ENCODE measurements around the gene TMEM255B. TPM values are rescaled to one million over a fixed set of nuclear protein-coding genes. Genes with fewer than 3 reads are reported as not detected.

Gene TMEM255B
- total RNA-seq, 4 donors from 2014 or later = 1.8 to 17.3 (median 3.5) TPM; not detected in 1

- no peak overlapping the region for H3K27ac ChIP-seq
- H3K27me3 ChIP-seq = no peaks in the 10 kb centered on the region
- H3K4me3 ChIP-seq = no peak overlapping the region
- H3K36me3 ChIP-seq = no peaks in the 10 kb centered on the region
- H3K4me1 ChIP-seq = no peaks in the 10 kb centered on the region
- DNase-seq = peak in 1 of 3 donors; percentile 34
- TF ChIP-seq POLR2A (IDR thresholded peaks at IDR 0.05) = no peak
- no peak for TF ChIP-seq CTCF (IDR thresholded peaks at IDR 0.05)
- H3K9me3 ChIP-seq = no peaks in the 10 kb centered on the region
Measured at GRCh38 chr13:113775451-113776145, 16.6 kb downstream of the TMEM255B start.

GRCh38 chr13:113776231-113777125 lies 17.5 kb downstream of the TMEM255B start:
- peak in 1 of 3 donors; percentile 37 for DNase-seq
- H3K36me3 ChIP-seq = no peaks in the 10 kb centered on the region
- no peak for TF ChIP-seq POLR2A (IDR thresholded peaks at IDR 0.05)
- TF ChIP-seq CTCF (IDR thresholded peaks at IDR 0.05) = no peak

GRCh38 chr13:113777311-113778260 lies 18.6 kb downstream of the TMEM255B start:
- Histone ChIP-seq H3K4me3 (no peak overlapping the region), H3K27ac (no peak overlapping the region), H3K36me3 (no peaks in the 10 kb centered on the region), H3K27me3 (no peaks in the 10 kb centered on the region), H3K9me3 (no peaks in the 10 kb centered on the region), H3K4me1 (no peaks in the 10 kb centered on the region)
- peak in 1 of 3 donors; percentile 39 for DNase-seq
- no peak for TF ChIP-seq CTCF (IDR thresholded peaks at IDR 0.05)
- TF ChIP-seq POLR2A (IDR thresholded peaks at IDR 0.05) = no peak

More at GRCh38 chr13:113776231-113777125, 17.5 kb downstream of the TMEM255B start:
- H3K27ac ChIP-seq = no peak overlapping the region
- H3K27me3 ChIP-seq = no peaks in the 10 kb centered on the region
- no peaks in the 10 kb centered on the region for H3K9me3 ChIP-seq
- no peak overlapping the region for H3K4me3 ChIP-seq
- H3K4me1 ChIP-seq = no peaks in the 10 kb centered on the region

- Histone ChIP-seq H3K4me1 (no peaks in the 10 kb centered on the region), H3K4me3 (no peak overlapping the region), H3K27me3 (no peaks in the 10 kb centered on the region), H3K27ac (no peak overlapping the region), H3K9me3 (no peaks in the 10 kb centered on the region), H3K36me3 (no peaks in the 10 kb centered on the region)
- TF ChIP-seq CTCF (IDR thresholded peaks at IDR 0.05) (no peak), POLR2A (IDR thresholded peaks at IDR 0.05) (no peak)
- no peak for DNase-seq
Measured at GRCh38 chr13:113781571-113781970, 22.5 kb downstream of the TMEM255B start.

- Histone ChIP-seq H3K36me3 (no peaks in the 10 kb centered on the region), H3K27me3 (no peaks in the 10 kb centered on the region), H3K9me3 (no peaks in the 10 kb centered on the region), H3K27ac (no peak overlapping the region), H3K4me1 (no peaks in the 10 kb centered on the region), H3K4me3 (no peak overlapping the region)
- TF ChIP-seq CTCF (IDR thresholded peaks at IDR 0.05) (no peak), POLR2A (IDR thresholded peaks at IDR 0.05) (no peak)
- peak in 1 of 3 donors; percentile 29 for DNase-seq
Measured at GRCh38 chr13:113782472-113782871, 23.4 kb downstream of the TMEM255B start.

Data from Peyer's patch (tissue), 4 donors.